ENCODE data around the gene RPF1.

DNA sequence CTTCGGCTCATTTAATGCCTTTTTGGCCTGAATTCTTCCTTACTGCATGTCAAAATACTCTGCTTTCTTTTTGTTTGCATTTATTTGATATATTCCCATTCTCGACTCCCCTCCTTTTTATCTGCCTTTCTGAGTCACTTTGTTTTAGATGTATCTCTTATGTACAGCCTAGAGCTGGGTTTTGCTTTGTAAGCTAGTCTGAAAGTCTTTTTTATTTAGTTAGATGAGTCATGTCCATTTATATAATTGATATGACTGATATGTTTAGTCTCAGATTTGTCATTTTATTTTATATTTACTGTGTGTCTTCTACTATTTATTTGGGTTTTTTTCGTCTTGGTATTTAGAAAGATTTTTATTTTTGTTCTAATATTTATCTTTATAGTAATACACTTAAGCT is 60.9 kb downstream of the RPF1 start:
- TF ChIP-seq EZH2 (IDR thresholded peaks at IDR 0.05; ENCODE audit: borderline replicate concordance) (no peak), EZH2phosphoT487 (IDR thresholded peaks at IDR 0.05; ENCODE audit: low read depth, severe bottlenecking, unreplicated experiment) (no peak)
- TF ChIP-seq, protein P1, sequence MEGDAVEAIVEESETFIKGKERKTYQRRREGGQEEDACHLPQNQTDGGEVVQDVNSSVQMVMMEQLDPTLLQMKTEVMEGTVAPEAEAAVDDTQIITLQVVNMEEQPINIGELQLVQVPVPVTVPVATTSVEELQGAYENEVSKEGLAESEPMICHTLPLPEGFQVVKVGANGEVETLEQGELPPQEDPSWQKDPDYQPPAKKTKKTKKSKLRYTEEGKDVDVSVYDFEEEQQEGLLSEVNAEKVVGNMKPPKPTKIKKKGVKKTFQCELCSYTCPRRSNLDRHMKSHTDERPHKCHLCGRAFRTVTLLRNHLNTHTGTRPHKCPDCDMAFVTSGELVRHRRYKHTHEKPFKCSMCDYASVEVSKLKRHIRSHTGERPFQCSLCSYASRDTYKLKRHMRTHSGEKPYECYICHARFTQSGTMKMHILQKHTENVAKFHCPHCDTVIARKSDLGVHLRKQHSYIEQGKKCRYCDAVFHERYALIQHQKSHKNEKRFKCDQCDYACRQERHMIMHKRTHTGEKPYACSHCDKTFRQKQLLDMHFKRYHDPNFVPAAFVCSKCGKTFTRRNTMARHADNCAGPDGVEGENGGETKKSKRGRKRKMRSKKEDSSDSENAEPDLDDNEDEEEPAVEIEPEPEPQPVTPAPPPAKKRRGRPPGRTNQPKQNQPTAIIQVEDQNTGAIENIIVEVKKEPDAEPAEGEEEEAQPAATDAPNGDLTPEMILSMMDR (IDR thresholded peaks at IDR 0.05; ENCODE audit: poor library complexity): no peak

Measured in hepatocyte (in vitro differentiated cells).